ENCODE data around the gene FHAD1.

The FHAD1 gene

GRCh38 chr1:15412175-15412800 lies 165.3 kb downstream of the FHAD1 start:
- Histone ChIP-seq H3K4me3 (ENCODE audit: low read length) (no peak overlapping the region), H3K9ac (ENCODE audit: low read length) (no peak overlapping the region), H3K27me3 (ENCODE audit: low read depth, low read length) (peaks cover 17% of the 10 kb centered on the region), H3K4me2 (ENCODE audit: low read length) (no peak overlapping the region), H3K36me3 (replicated peaks; ENCODE audit: low read depth, low read length) (peaks cover 9% of the 10 kb centered on the region), H3K27ac (ENCODE audit: low read length) (no peak overlapping the region), H3K79me2 (ENCODE audit: low read length) (peaks cover 42% of the 10 kb centered on the region), H2AFZ (ENCODE audit: low read depth, low read length) (no peak overlapping the region), H3K9me3 (ENCODE audit: insufficient read depth, low read length) (no peaks in the 10 kb centered on the region), H4K20me1 (ENCODE audit: insufficient read depth, low read length) (peaks cover 29% of the 10 kb centered on the region), H3K4me1 (ENCODE audit: low read length) (peaks cover 41% of the 10 kb centered on the region)
- no peak for TF ChIP-seq EZH2phosphoT487 (IDR thresholded peaks at IDR 0.05; ENCODE audit: low read depth)
- no peak for TF ChIP-seq CTCF (IDR thresholded peaks at IDR 0.05; ENCODE audit: low read depth, low read length)

GRCh38 chr1:15412843-15413242 lies 165.8 kb downstream of the FHAD1 start:
- H2AFZ ChIP-seq (ENCODE audit: low read depth, low read length): no peak overlapping the region
- peaks cover 32% of the 10 kb centered on the region for H4K20me1 ChIP-seq (ENCODE audit: insufficient read depth, low read length)
- TF ChIP-seq EZH2phosphoT487 (IDR thresholded peaks at IDR 0.05; ENCODE audit: low read depth) (no peak), CTCF (IDR thresholded peaks at IDR 0.05; ENCODE audit: low read depth, low read length) (no peak)
- H3K9me3 ChIP-seq (ENCODE audit: insufficient read depth, low read length): no peaks in the 10 kb centered on the region
- peaks cover 12% of the 10 kb centered on the region for H3K27me3 ChIP-seq (ENCODE audit: low read depth, low read length)
- H3K4me1 ChIP-seq (ENCODE audit: low read length): peaks cover 46% of the 10 kb centered on the region
- H3K9ac ChIP-seq (ENCODE audit: low read length): no peak overlapping the region
- H3K36me3 ChIP-seq (replicated peaks; ENCODE audit: low read depth, low read length): peaks cover 9% of the 10 kb centered on the region
- no peak overlapping the region for H3K4me2 ChIP-seq (ENCODE audit: low read length)
- H3K27ac ChIP-seq (ENCODE audit: low read length): no peak overlapping the region
- H3K4me3 ChIP-seq (ENCODE audit: low read length): no peak overlapping the region
- H3K79me2 ChIP-seq (ENCODE audit: low read length): peaks cover 44% of the 10 kb centered on the region

- no peak overlapping the region for H3K4me2 ChIP-seq (ENCODE audit: low read length)
- H4K20me1 ChIP-seq (ENCODE audit: insufficient read depth, low read length): peaks cover 32% of the 10 kb centered on the region
- no peak overlapping the region for H3K4me3 ChIP-seq (ENCODE audit: low read length)
- TF ChIP-seq EZH2phosphoT487 (IDR thresholded peaks at IDR 0.05; ENCODE audit: low read depth) (no peak), CTCF (IDR thresholded peaks at IDR 0.05; ENCODE audit: low read depth, low read length) (no peak)
- H3K4me1 ChIP-seq (ENCODE audit: low read length): peaks cover 46% of the 10 kb centered on the region
- H3K79me2 ChIP-seq (ENCODE audit: low read length): peaks cover 48% of the 10 kb centered on the region
- no peak overlapping the region for H2AFZ ChIP-seq (ENCODE audit: low read depth, low read length)
- H3K9me3 ChIP-seq (ENCODE audit: insufficient read depth, low read length): no peaks in the 10 kb centered on the region
- no peak overlapping the region for H3K27ac ChIP-seq (ENCODE audit: low read length)
- peaks cover 9% of the 10 kb centered on the region for H3K36me3 ChIP-seq (replicated peaks; ENCODE audit: low read depth, low read length)
- peaks cover 2% of the 10 kb centered on the region; the same call in 1 of the 2 replicates for H3K27me3 ChIP-seq (ENCODE audit: low read depth, low read length)
- no peak overlapping the region for H3K9ac ChIP-seq (ENCODE audit: low read length)
Measured at GRCh38 chr1:15413563-15414444, 166.8 kb downstream of the FHAD1 start.

- no peak overlapping the region for H2AFZ ChIP-seq (ENCODE audit: low read depth, low read length)
- peaks cover 9% of the 10 kb centered on the region for H3K36me3 ChIP-seq (replicated peaks; ENCODE audit: low read depth, low read length)
- TF ChIP-seq EZH2phosphoT487 (IDR thresholded peaks at IDR 0.05; ENCODE audit: low read depth): no peak
- TF ChIP-seq CTCF (IDR thresholded peaks at IDR 0.05; ENCODE audit: low read depth, low read length): no peak
- no peak overlapping the region for H3K9ac ChIP-seq (ENCODE audit: low read length)
- no peaks in the 10 kb centered on the region for H3K9me3 ChIP-seq (ENCODE audit: insufficient read depth, low read length)
- no peak overlapping the region for H3K4me2 ChIP-seq (ENCODE audit: low read length)
- no peaks in the 10 kb centered on the region for H3K27me3 ChIP-seq (ENCODE audit: low read depth, low read length)
- H3K4me1 ChIP-seq (ENCODE audit: low read length): peaks cover 46% of the 10 kb centered on the region
- no peak overlapping the region for H3K27ac ChIP-seq (ENCODE audit: low read length)
- peaks cover 32% of the 10 kb centered on the region for H4K20me1 ChIP-seq (ENCODE audit: insufficient read depth, low read length)
- no peak overlapping the region for H3K4me3 ChIP-seq (ENCODE audit: low read length)
- H3K79me2 ChIP-seq (ENCODE audit: low read length): peaks cover 55% of the 10 kb centered on the region
Measured at GRCh38 chr1:15414445-15414983, 167.5 kb downstream of the FHAD1 start.
